HG03108 (cell line): ENCODE results near the gene ADIPOR2.
"Not testable (repeated sequence)": the region's sequence is repeated elsewhere in the genome, so short reads cannot be mapped to it uniquely, and the experiment has no call there.

Source experiments
- ATAC-seq: cut with Tn5 transposase; IDR thresholded peaks from one replicate; pipeline ENCODE4 v1.9.1; 2021; ENCODE audit warnings: moderate library complexity; ENCODE audit not compliant: unreplicated experiment

ADIPOR2 gene

GRCh38 chr12:1731688-1732078 is 40.8 kb downstream of the ADIPOR2 start:
- ATAC-seq = not testable (repeated sequence)

GRCh38 chr12:1732914-1733313 is 42.0 kb downstream of the ADIPOR2 start:
- ATAC-seq = no peak

- not testable (repeated sequence) for ATAC-seq
These were observed 42.8 kb downstream of the ADIPOR2 start for GRCh38 chr12:1733712-1734111.

GRCh38 chr12:1737652-1738286 is 46.9 kb downstream of the ADIPOR2 start:
- no peak for ATAC-seq

GRCh38 chr12:1738446-1738845 is 47.6 kb downstream of the ADIPOR2 start:
- ATAC-seq = no peak

DNA sequence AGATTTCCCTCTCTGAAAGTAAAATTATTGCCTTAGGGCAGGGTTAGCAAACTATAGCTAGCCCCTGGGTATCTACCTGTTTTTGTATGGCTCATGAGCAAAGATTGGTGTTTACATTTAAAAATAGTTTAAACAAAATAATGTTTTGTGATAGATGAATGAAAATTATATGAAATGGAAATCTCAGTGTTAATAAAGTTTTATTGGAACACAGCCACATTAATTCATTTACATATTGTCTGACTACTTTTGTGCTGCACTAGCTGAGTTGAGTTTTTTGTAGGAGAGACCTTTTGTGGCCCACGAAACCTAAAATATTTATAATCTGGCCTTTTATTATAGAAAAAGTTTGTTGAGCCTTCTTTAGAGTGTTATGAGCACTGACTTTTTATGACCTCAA is 48.5 kb downstream of the ADIPOR2 start:
- no peak for ATAC-seq

DNA sequence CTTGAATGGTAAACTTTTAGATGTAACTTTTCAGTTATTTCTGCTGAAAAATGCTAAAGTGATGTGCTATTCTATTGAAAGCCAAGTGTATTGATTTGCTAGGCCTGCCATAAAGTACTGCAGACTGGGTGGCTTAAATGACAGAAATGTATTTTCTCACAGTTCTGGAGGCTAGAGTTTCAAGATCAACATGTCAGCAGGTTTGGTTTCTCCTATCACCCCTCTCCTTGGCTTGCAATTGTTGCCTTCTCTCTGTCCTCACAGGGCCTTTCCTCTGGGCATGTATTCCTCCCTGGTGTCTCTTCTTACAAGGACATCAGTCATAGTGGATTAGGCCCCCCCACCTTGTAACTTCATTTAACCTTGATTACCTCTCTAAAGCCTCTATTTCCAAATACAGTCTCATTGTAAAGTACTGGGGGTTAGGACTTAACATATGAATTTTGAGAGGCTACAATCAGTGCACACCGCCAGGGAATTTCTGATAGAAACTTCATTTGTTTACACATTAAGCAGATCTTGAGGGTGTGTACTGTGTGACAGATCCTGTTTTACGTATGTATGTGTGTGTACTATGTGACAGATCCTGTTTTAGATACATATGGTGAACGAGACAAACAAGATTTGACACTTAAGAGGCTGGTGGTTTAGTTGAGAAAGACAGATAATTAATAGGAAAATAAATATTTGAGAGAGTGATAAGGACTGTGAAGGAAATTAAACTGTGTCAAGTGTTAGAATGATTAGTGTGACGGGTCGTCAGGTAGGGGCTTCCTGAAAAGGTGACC is 49.5 kb downstream of the ADIPOR2 start:
- ATAC-seq = no peak

- no peak for ATAC-seq
These were observed 50.5 kb downstream of the ADIPOR2 start for GRCh38 chr12:1741154-1741949.

DNA sequence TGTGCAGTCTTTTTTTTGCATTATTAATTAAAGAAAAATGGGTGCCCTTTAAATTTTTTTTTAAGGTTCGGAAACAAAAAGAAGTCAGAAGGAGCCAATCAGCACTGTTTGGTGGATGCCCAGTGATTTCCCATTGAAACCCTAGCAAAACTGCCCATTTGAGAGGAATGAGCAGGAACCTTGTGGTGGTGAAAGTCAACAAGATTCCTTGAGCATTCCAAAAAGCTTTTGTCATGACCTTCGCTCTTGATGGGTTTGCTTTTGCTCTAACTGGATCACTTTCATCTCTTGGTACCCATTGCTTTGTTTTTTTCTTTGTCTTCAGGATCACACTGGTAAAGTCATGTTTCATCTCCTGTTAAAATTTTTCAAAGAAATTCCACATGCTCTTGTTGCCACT is 54.1 kb downstream of the ADIPOR2 start:
- ATAC-seq = no peak

GRCh38 chr12:1747609-1748008 is 56.7 kb downstream of the ADIPOR2 start:
- no peak for ATAC-seq

DNA sequence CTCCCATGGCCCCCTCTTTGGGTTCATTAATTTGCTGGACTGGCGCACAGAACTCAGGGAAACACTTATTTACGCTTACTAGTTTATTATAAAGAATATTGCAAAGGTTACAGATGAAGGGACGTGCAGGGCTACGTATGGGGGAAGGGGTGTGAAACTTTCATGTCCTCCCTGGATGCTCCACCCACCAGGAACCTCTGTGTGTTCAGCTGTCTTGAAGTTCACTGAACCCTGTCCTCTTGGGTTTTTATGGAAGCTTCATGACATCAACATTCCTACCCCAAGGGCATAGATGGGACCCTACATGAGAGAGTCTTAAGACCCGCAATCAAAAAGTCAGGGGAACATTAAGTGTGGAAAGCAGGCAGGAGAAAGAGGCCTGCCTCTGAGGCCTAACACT is 58.1 kb downstream of the ADIPOR2 start:
- no peak for ATAC-seq

- ATAC-seq = no peak
These were observed 59.4 kb downstream of the ADIPOR2 start for GRCh38 chr12:1750300-1750699.

DNA sequence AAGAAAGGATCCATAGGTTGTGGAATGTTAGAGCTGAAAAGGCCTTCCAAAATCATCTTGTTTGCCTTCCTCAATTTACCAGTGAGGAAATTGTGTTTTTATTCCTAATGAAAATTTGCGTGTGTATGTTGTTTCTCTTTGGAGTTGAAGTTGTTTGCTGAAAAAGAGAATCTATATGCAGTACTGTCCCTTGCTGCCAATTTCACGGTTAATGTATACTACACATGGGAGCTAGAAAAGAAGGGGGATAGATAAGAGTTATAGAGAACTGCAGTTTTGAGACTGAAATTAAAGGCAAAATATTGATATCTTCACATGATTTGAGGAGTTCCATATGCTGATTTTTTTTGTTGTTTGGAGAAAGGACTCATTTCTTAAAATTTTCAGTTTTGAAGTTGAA is 67.5 kb downstream of the ADIPOR2 start:
- no peak for ATAC-seq

- ATAC-seq = no peak
These were observed 68.0 kb downstream of the ADIPOR2 start for GRCh38 chr12:1758887-1759286.

- ATAC-seq = no peak
These were observed 69.9 kb downstream of the ADIPOR2 start for GRCh38 chr12:1760566-1761382.

- ATAC-seq = no peak
These were observed 71.0 kb downstream of the ADIPOR2 start for GRCh38 chr12:1761857-1762256.

DNA sequence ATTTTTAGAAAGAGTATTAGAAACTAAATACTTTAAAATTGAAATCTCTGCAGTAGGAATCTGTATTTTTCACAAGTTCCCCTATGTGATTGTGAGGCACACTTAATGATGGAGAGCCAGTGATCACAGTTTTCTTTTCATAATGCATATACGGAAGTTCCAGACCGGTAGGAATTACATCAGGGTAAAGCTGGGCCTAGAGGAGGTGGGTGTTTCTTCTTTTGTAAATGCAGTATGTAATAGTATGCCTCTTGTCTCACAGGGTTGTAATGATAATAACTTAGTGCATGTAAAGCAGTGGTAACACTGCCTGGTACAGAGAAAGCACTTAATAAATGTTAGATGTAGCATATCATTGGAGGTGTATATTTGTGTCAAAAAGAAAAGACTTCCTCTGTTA is 72.3 kb downstream of the ADIPOR2 start:
- no peak for ATAC-seq

DNA sequence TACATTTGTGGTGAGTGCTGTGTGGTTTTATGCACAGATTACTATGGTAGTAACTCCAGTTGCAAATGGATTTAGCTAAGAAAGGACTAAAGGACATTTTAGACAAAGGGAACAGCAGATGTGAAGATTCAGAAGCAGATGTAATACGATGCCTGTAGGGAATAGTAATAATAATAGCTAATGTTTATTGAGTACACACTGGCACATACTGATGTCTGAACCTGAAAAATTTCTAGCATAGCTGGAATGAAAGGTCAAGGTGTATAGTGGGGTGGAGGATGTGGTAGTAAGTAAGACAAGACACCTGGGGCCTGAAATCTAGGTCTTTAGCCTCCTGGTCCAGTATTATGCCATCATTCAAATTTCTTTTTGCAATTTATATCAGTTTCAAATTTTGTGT is 75.2 kb downstream of the ADIPOR2 start:
- ATAC-seq = no peak

DNA sequence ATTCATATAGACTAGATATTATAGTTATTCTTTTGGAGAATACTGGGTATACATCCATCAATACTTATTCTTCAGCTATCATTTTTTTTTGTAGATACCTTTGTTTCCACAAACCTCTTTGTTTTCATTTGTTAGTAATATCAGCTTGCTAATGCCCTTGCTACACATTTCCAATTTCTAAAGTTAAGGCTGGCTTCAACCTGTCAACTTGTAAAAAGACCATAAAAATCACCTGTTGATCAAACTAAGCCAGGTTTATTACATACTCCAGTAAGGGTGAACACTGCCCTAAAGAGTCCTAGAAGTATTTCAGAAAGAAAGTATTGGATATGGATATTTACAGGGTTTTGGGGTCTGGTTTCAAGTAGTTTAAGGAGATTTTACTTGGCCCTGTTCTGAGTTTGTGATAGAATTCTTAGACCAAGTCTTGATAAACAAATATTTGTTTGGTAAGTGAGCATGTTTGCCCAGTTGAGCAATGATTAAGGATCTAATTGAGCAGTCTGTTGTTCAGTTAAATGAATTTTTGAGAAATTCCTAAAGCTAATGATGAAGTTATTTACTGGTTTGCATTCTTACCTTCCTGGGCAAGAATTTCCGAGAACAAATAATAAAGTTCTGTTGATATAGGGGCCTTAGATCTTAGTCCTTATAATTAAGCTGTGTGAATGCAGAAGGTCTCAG is 76.7 kb downstream of the ADIPOR2 start:
- no peak for ATAC-seq

DNA sequence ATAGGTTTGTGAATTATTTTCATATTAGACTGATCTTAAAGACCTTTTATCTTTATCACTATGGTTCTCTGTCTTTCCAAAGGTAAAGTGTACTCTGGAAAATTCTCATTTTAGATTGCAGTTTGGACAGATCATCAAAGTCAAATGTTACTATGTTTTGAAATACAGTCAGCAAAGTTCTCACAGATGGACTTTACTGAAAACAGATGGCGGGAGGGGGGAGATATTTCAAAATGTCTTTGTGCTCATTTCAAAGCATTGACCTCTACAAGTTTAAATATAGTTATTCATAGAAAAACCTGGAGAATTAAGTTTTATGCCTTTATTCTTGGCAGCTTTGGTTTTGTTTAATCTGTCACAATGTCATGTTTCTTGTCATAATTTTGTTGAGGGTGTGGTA is 77.7 kb downstream of the ADIPOR2 start:
- no peak for ATAC-seq
